Dedifferentiated amniotic fluid mesenchymal stem cell (primary cell): ENCODE results near the gene KBTBD3.
A peak's percentile ranks its signal among the peaks of the same experiment; 100 is the strongest.
"Not testable (repeated sequence)": the region's sequence is repeated elsewhere in the genome, so short reads cannot be mapped to it uniquely, and the experiment has no call there.

ENCODE experiments used
- DNase-seq: peaks from one replicate; pipeline ENCODE4 v3.0.0-alpha.2; 2016; ENCODE audit errors: extremely low spot score

Gene KBTBD3

GRCh38 chr11:106061954-106062949 lies 14.9 kb downstream of the KBTBD3 start:
- no peak for DNase-seq

- DNase-seq, result no peak
Observed at GRCh38 chr11:106061249-106061784, 15.8 kb downstream of the KBTBD3 start.

GRCh38 chr11:106059617-106060016 lies 17.5 kb downstream of the KBTBD3 start:
- no peak for DNase-seq

- DNase-seq, result not testable (repeated sequence)
Observed at GRCh38 chr11:106058377-106058776, 18.8 kb downstream of the KBTBD3 start.

GRCh38 chr11:106051103-106051502 lies 26.0 kb downstream of the KBTBD3 start:
- DNase-seq, result no peak

- no peak for DNase-seq
Observed at GRCh38 chr11:106049727-106050476, 27.2 kb downstream of the KBTBD3 start.

GRCh38 chr11:106047631-106048030 lies 29.5 kb downstream of the KBTBD3 start:
- no peak for DNase-seq

GRCh38 chr11:106043540-106043939 lies 33.6 kb downstream of the KBTBD3 start:
- no peak for DNase-seq

GRCh38 chr11:106032861-106033260 lies 44.3 kb downstream of the KBTBD3 start:
- DNase-seq, result no peak

- DNase-seq, result no peak
Observed at GRCh38 chr11:106031936-106032335, 45.2 kb downstream of the KBTBD3 start.

GRCh38 chr11:106031202-106031810 lies 45.8 kb downstream of the KBTBD3 start:
- DNase-seq, result no peak

- no peak for DNase-seq
Observed at GRCh38 chr11:106030609-106031008, 46.5 kb downstream of the KBTBD3 start.

GRCh38 chr11:106022795-106023275 lies 54.3 kb downstream of the KBTBD3 start:
- DNase-seq, result no peak

GRCh38 chr11:106021967-106022794 lies 55.0 kb downstream of the KBTBD3 start, which contains the start of gene MSANTD4:
Gene MSANTD4 (minus strand): TSS chr11:106022240. CDS start chr11:106010917, 11,323 bp downstream.
- peak; percentile 100 for DNase-seq

- DNase-seq, result peak; percentile 70
Observed at GRCh38 chr11:106021181-106021966, 55.8 kb downstream of the KBTBD3 start.

- DNase-seq, result no peak
Observed at GRCh38 chr11:106017093-106017492, 60.1 kb downstream of the KBTBD3 start.

GRCh38 chr11:106015066-106015465 lies 62.1 kb downstream of the KBTBD3 start:
- no peak for DNase-seq

- no peak for DNase-seq
Observed at GRCh38 chr11:106014620-106015019, 62.5 kb downstream of the KBTBD3 start.

GRCh38 chr11:106014035-106014434 lies 63.1 kb downstream of the KBTBD3 start:
- no peak for DNase-seq

GRCh38 chr11:106012744-106013143 lies 64.4 kb downstream of the KBTBD3 start:
- no peak for DNase-seq
